Astrocyte of the spinal cord (primary cell): ENCODE results near the gene BUB1B.

ENCODE experiments used
- DNase-seq: peaks from one replicate; pipeline ENCODE4 v3.0.0; 2011; ENCODE audit warnings: low read depth, low spot score
- H3K4me3 ChIP-seq: 2 replicates; pipeline ENCODE4 v1.5.1; 2011; ENCODE audit warnings: low read depth, mild to moderate bottlenecking, low read length, moderate library complexity
- CTCF ChIP-seq: IDR thresholded peaks from 2 replicates; pipeline ENCODE4 v1.5.1; 2012; ENCODE audit warnings: low read depth, mild to moderate bottlenecking, low read length, inconsistent platforms
- in situ Hi-C: cut with HindIII; loops from 2 replicates; pipeline ENCODE4 v1.10.0; 2017; ENCODE audit warnings: low sequenced_read_pairs

BUB1B gene

GRCh38 chr15:40246496-40247280 lies 85.8 kb downstream of the BUB1B start:
- in situ Hi-C loops: no loop called here
- TF ChIP-seq CTCF: no peak
- no peak for DNase-seq
- H3K4me3 ChIP-seq: no peak overlapping the region

GRCh38 chr15:40247406-40247971 lies 86.6 kb downstream of the BUB1B start:
- no peak for TF ChIP-seq CTCF
- no peak overlapping the region for H3K4me3 ChIP-seq
- DNase-seq: no peak
- in situ Hi-C loops: no loop called here

GRCh38 chr15:40248006-40248783 lies 87.3 kb downstream of the BUB1B start:
- in situ Hi-C loops: no loop called here

DNA sequence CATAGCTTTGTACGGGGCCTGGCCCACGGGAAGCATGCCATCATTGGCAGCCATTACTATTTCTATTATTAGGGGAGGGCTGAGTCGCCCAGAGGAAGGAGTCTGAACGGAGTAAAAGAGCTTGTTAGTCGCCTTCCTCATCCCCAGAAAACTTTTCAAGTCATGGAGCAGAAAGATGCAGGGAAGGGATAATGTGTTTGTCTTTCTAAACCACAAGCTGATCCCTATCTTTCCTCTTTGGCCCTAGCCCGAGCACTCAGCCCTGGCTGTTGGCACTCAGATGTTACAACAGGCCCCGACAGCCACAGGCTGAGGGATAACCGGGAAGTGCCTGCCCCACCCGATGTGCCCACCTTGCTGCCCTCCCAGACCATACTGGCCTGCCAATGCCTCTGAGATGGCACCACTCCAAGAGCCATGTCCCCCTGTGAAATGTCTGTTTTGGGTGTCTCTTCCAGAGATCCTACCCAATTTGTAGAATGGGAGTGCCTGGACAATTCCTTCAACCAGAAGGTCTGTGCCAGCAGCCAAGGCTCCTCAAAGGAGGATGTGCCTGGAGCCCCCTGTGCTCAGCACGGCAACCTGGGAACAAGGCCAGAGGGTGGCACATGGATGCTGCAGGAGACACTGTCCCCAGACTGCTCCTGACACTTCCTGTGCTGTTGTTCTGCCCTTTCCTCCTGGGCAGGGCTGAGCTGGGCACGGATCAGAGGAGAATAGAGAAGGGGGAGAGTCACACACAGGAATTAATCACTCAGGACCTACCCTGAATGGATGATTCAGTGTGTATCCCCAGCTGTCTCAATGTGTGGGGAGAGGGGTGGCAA lies 88.8 kb downstream of the BUB1B start:
- in situ Hi-C loops: no loop called here
- H3K4me3 ChIP-seq: no peak overlapping the region
- no peak for DNase-seq
- TF ChIP-seq CTCF: no peak

More at GRCh38 chr15:40248006-40248783, 87.3 kb downstream of the BUB1B start:
- H3K4me3 ChIP-seq: no peak overlapping the region
- no peak for TF ChIP-seq CTCF
- no peak for DNase-seq

GRCh38 chr15:40250304-40250656 lies 89.4 kb downstream of the BUB1B start:
- no peak overlapping the region for H3K4me3 ChIP-seq
- no peak for DNase-seq
- in situ Hi-C loops: no loop called here
- no peak for TF ChIP-seq CTCF
